NCI-H460 (cell line): Measurements from ENCODE around the gene UNC5A. TPM values are rescaled to one million over a fixed set of nuclear protein-coding genes. Genes with fewer than 3 reads are reported as not detected.

Experiments
- DNase-seq: peaks from one replicate; pipeline ENCODE4 v3.0.0-alpha.2; 2016; ENCODE audit warnings: low read depth; ENCODE audit errors: extremely low read depth
- total RNA-seq: library from RNA; depleted of rRNA; stranded (reverse); fragments of >200 nt; shearing (Covaris generic); gene quantifications from 2 replicates; pipeline ENCODE4 v1.2.3, GENCODE V29; 2014

UNC5A gene
- total RNA-seq, 1 experiment from 2014 or later, result not detected

GRCh38 chr5:176876506-176877431 lies 66.4 kb downstream of the UNC5A start:
- no peak for DNase-seq

- DNase-seq, result no peak
These were observed 67.5 kb downstream of the UNC5A start for GRCh38 chr5:176877793-176878331.

GRCh38 chr5:176878463-176878862 lies 68.1 kb downstream of the UNC5A start:
- DNase-seq, result no peak

- DNase-seq, result no peak
These were observed 68.7 kb downstream of the UNC5A start for GRCh38 chr5:176878906-176879662.

GRCh38 chr5:176879663-176880361 lies 69.5 kb downstream of the UNC5A start:
- DNase-seq, result no peak

- DNase-seq, result no peak
These were observed 70.1 kb downstream of the UNC5A start for GRCh38 chr5:176880366-176881020.

- no peak for DNase-seq
These were observed 70.8 kb downstream of the UNC5A start for GRCh38 chr5:176881021-176881749.

- no peak for DNase-seq
These were observed 71.6 kb downstream of the UNC5A start for GRCh38 chr5:176881816-176882566.

- no peak for DNase-seq
These were observed 72.2 kb downstream of the UNC5A start for GRCh38 chr5:176882567-176882903.

- DNase-seq, result no peak
These were observed 73.6 kb downstream of the UNC5A start for GRCh38 chr5:176883700-176884570.

GRCh38 chr5:176884571-176884890 lies 74.2 kb downstream of the UNC5A start:
- DNase-seq, result no peak

- no peak for DNase-seq
These were observed 76.2 kb downstream of the UNC5A start for GRCh38 chr5:176886336-176887251.

GRCh38 chr5:176887252-176887849 lies 77.0 kb downstream of the UNC5A start:
- DNase-seq, result no peak

- no peak for DNase-seq
These were observed 77.9 kb downstream of the UNC5A start for GRCh38 chr5:176888016-176888864.

- DNase-seq, result no peak
These were observed 78.5 kb downstream of the UNC5A start for GRCh38 chr5:176888865-176889165.
